ENCODE data around the gene CATSPER1. TPM values are rescaled to one million over a fixed set of nuclear protein-coding genes. Genes with fewer than 3 reads are reported as not detected.

CATSPER1 gene
- total and polyA plus RNA-seq, 2 of the 13 experiments (the other 11 are each of a cell fraction or from before 2014, with no cell fraction given): 0.17 TPM; not detected in 1

- peak; percentile 23 for TF ChIP-seq ZNF407 (CRISPR knock-in tag; IDR thresholded peaks at IDR 0.05; ENCODE audit: not compliant biosample characterization)
- TF ChIP-seq PBX2 (CRISPR knock-in tag; IDR thresholded peaks at IDR 0.05): no peak
- TF ChIP-seq ZBTB2 (CRISPR knock-in tag; IDR thresholded peaks at IDR 0.05; ENCODE audit: low read depth): peak; percentile 68; the same call in 1 of the 2 replicates
- TF ChIP-seq TCF12 (IDR thresholded peaks at IDR 0.05): no peak
- 0 out of 2 replicates have a peak, but pooled peaks have one; percentile 13 for TF ChIP-seq TCF12 (CRISPR knock-in tag; IDR thresholded peaks at IDR 0.05)
- TF ChIP-seq SIX4 (CRISPR knock-in tag; IDR thresholded peaks at IDR 0.05): no peak
- TF ChIP-seq CHD4 (IDR thresholded peaks at IDR 0.05; ENCODE audit: borderline replicate concordance, low read length): no peak
- TF ChIP-seq ZNF776 (CRISPR knock-in tag; IDR thresholded peaks at IDR 0.05): no peak; the same call in 1 of the 2 replicates
- TF ChIP-seq LCORL (IDR thresholded peaks at IDR 0.05): no peak
- peak; percentile 90 for TF ChIP-seq LCORL (CRISPR knock-in tag; IDR thresholded peaks at IDR 0.05)
- peak; percentile 94 for TF ChIP-seq ZFX (CRISPR knock-in tag; IDR thresholded peaks at IDR 0.05; ENCODE audit: low read depth)
- TF ChIP-seq ZNF773 (CRISPR knock-in tag; IDR thresholded peaks at IDR 0.05; ENCODE audit: borderline replicate concordance): 0 out of 2 replicates have a peak, but pooled peaks have one; percentile 16
- TF ChIP-seq ZNF574 (CRISPR knock-in tag; IDR thresholded peaks at IDR 0.05): peak; percentile 96
- peak; percentile 71; the same call in 1 of the 2 replicates for TF ChIP-seq HES4 (CRISPR knock-in tag; IDR thresholded peaks at IDR 0.05; ENCODE audit: borderline replicate concordance)
- no peak for TF ChIP-seq GTF2F1 (IDR thresholded peaks at IDR 0.05; ENCODE audit: low read length)
These were observed 25.7 kb upstream of the CATSPER1 start, which contains the start of gene SF3B2 (continued) for GRCh38 chr11:66051766-66052663.
